GM23248 (cell line): ENCODE results near the gene USP30.
"Not testable (repeated sequence)": the region's sequence is repeated elsewhere in the genome, so short reads cannot be mapped to it uniquely, and the experiment has no call there.

Experiments
- EZH2 ChIP-seq: fragments of 200-600 bp; sonication (generic); IDR thresholded peaks from 2 replicates; pipeline ENCODE4 v1.6.1; 2018; ENCODE audit warnings: antibody characterized with exemption, mild to moderate bottlenecking; ENCODE audit not compliant: insufficient read depth, poor library complexity, severe bottlenecking
- EZH2phosphoT487 ChIP-seq: fragments of 200-600 bp; sonication (generic); IDR thresholded peaks from 2 replicates; pipeline ENCODE4 v1.6.1; 2018; ENCODE audit warnings: antibody characterized with exemption, moderate library complexity, mild to moderate bottlenecking, low read depth; ENCODE audit not compliant: insufficient read depth

DNA sequence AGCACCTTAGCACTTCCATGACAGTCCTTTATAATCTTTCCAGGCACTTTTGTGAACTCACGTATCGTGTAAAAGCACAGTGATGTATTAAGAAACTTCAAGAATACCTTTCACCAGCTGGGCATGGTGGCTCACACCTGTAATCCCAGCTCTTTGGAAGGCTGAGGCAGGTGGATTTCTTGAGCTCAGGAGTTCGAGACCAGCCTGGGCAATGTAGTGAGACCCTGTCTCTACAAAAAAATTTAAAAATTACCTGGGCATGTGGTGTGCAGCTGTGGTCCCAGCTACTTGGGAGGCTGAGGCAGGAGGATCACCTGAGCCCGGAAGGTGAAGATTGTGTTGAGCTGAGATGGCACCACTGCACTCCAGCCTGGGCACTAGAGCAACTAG lies 1.7 kb downstream of the USP30 start:
- TF ChIP-seq EZH2, EZH2phosphoT487: not testable (repeated sequence)
